GM12878 (cell line): ENCODE data around the gene TMCC2. TPM values are rescaled to one million over a fixed set of nuclear protein-coding genes. Genes with fewer than 3 reads are reported as not detected.
A peak's percentile ranks its signal among the peaks of the same experiment; 100 is the strongest.

ENCODE experiments used
- ATAC-seq: fragments of 200-7000 bp; cut with Tn5 transposase; 3 replicates; pipeline ENCODE4 v1.9.1; 2020; ENCODE audit warnings: mild to moderate bottlenecking, moderate library complexity
- BruUV-seq: library from RNA; stranded (reverse); fragments of 400-500 nt; replicated peaks from 2 replicates; lab custom pipeline; 2021; lab: Mats Ljungman, UMichigan
- CTCF ChIA-PET: fragments of 300-600 bp; sonication (Branson Sonifier 250); formaldehyde crosslinking; extraction: SDS; loops from one replicate; lab custom pipeline; 2021; ENCODE audit warnings: inconsistent platforms; lab: Yijun Ruan, JAX
- POLR2A ChIA-PET: fragments of 350-600 bp; formaldehyde crosslinking; extraction: SDS; loops from one replicate; lab custom pipeline; 2021; ENCODE audit warnings: inconsistent platforms; lab: Charles Lee
- RAD21 ChIA-PET: fragments of 300-600 bp; sonication (Branson Sonifier 250); formaldehyde crosslinking; loops from one replicate; lab custom pipeline; 2023; ENCODE audit warnings: antibody characterized with exemption; ENCODE audit not compliant: unreplicated experiment; lab: Charles Lee
- SMC1A ChIA-PET: fragments of 300-600 bp; sonication (Branson Sonifier 250); formaldehyde crosslinking; loops from one replicate; lab custom pipeline; 2023; ENCODE audit not compliant: unreplicated experiment, uncharacterized antibody; lab: Charles Lee
- DNase-seq: peaks from one replicate; pipeline ENCODE4 v3.0.0-alpha.2; 2011; ENCODE audit warnings: low read depth, low spot score
- FAIRE-seq: peaks from 3 replicates; lab custom pipeline; 2011; peaks lifted over from hg19 to GRCh38; lab: Jason Lieb, UNC
- H2AFZ ChIP-seq: 2 replicates; pipeline ENCODE4 v1.6.0; 2011; ENCODE audit warnings: low read depth, low read length, control low read depth; ENCODE audit not compliant: control insufficient read depth
- H3K27ac ChIP-seq: 2 replicates; pipeline ENCODE4 v1.5.1; 2011; ENCODE audit warnings: control low read depth; ENCODE audit not compliant: control insufficient read depth, insufficient read depth
- H3K27me3 ChIP-seq, 2 experiments: replicated peaks in 1 of 2; 2 replicates each; pipeline versions ENCODE4 v1.6.0 to v1.6.1; 2011; ENCODE audit warnings: low read length in 1 of 2; ENCODE audit not compliant: control insufficient read depth in 2 of 2, insufficient read depth in 2 of 2
- H3K36me3 ChIP-seq, 2 experiments: 2 replicates each; pipeline ENCODE4 v1.5.1; 2011; ENCODE audit warnings: low read length in 1 of 2; ENCODE audit not compliant: control insufficient read depth in 2 of 2, insufficient read depth in 2 of 2
- H3K4me1 ChIP-seq: 2 replicates; pipeline ENCODE4 v1.6.1; 2011; ENCODE audit warnings: mild to moderate bottlenecking, low read length, moderate library complexity, mixed read lengths; ENCODE audit not compliant: control insufficient read depth, insufficient read depth
- H3K4me2 ChIP-seq: 2 replicates; pipeline ENCODE4 v1.6.0; 2011; ENCODE audit warnings: control low read depth; ENCODE audit not compliant: control insufficient read depth, insufficient read depth
- H3K4me3 ChIP-seq: fragments of 200-600 bp; sonication (generic); 2 replicates; pipeline ENCODE4 v1.5.1; 2016
- H3K79me2 ChIP-seq: 2 replicates; pipeline ENCODE4 v1.6.0; 2011; ENCODE audit warnings: low read length; ENCODE audit not compliant: control insufficient read depth, insufficient read depth
- H3K9ac ChIP-seq: 2 replicates; pipeline ENCODE4 v1.8.0; 2011; ENCODE audit warnings: low read length, control low read depth, mixed read lengths; ENCODE audit not compliant: control insufficient read depth, insufficient read depth
- H3K9me3 ChIP-seq: replicated peaks from 3 replicates; pipeline ENCODE4 v1.5.1; 2011; ENCODE audit warnings: mild to moderate bottlenecking, low read length; ENCODE audit not compliant: control insufficient read depth, insufficient read depth
- H4K20me1 ChIP-seq: 2 replicates; pipeline ENCODE4 v1.6.0; 2011; ENCODE audit not compliant: control insufficient read depth, insufficient read depth
- BCLAF1 ChIP-seq: fragments of 450-650 bp; IDR thresholded peaks from 2 replicates; pipeline ENCODE4 v1.6.1; 2017; ENCODE audit warnings: antibody characterized with exemption, mild to moderate bottlenecking, moderate library complexity
- BHLHE40 ChIP-seq, 2 experiments: fragments of 450-650 bp in 1 of 2; IDR thresholded peaks; 2 replicates each; pipeline ENCODE4 v1.6.1; 2011 to 2017; ENCODE audit warnings: low read depth in 2 of 2, borderline replicate concordance in 1 of 2, improper control_type of control experiment in 1 of 2, low read length in 1 of 2, mild to moderate bottlenecking in 1 of 2
- LARP7 ChIP-seq: fragments of 450-650 bp; IDR thresholded peaks from 2 replicates; pipeline ENCODE4 v1.6.1; 2017; ENCODE audit warnings: mild to moderate bottlenecking
- SMC3 ChIP-seq: IDR thresholded peaks from 2 replicates; pipeline ENCODE4 v1.6.1; 2011; ENCODE audit warnings: low read length, improper control_type of control experiment, borderline replicate concordance
- WGBS: methylation state at CpG from one replicate; pipeline ENCODE4 v1.1.6; 2016; ENCODE audit warnings: low lambda C conversion rate; ENCODE audit not compliant: insufficient replicate concordance, insufficient coverage; ENCODE audit errors: missing lambda C conversion rate; 5-methylcytosine and 5-hydroxymethylcytosine counted together
- in situ Hi-C: fragments of 300-500 bp; cut with MboI; formaldehyde crosslinking; loops from 9 replicates; pipeline ENCODE4 v1.14.3; 2018; ENCODE audit warnings: mixed read lengths
- intact Hi-C: fragments of 100-400 bp; cut with micrococcal nuclease; formaldehyde crosslinking; loops from one replicate; pipeline ENCODE4 v1.14.2; 2022; ENCODE audit not compliant: unreplicated experiment
- polyA plus RNA-seq, 11 experiments: library from polyadenylated mRNA; depleted of rRNA in 4 of 11; unstranded in 6 of 11; stranded (reverse) in 5 of 11; fragments of >200 nt; fragmentation: Nextera tagmentation in 4 of 11; fragmentation: Illumina TruSeq in 1 of 11; extraction: Ambion mirVana in 4 of 11; extraction: Trizol in 1 of 11; gene quantifications; 1 replicate in 1 of 11; 2 replicates in 10 of 11; pipeline versions ENCODE4 v1.2.1 to v1.2.3, GENCODE V29; 2011 to 2016; ENCODE audit warnings: inconsistent platforms in 2 of 11, missing spikeins in 2 of 11, low read depth in 1 of 11
- total RNA-seq, 4 experiments: library from RNA; depleted of rRNA in 3 of 4; stranded (reverse); fragments of >200 nt in 3 of 4; fragmentation: Illumina TruSeq in 1 of 4; extraction: Trizol in 1 of 4; gene quantifications; 2 replicates each; pipeline versions ENCODE4 v1.2.1 to v1.2.3, GENCODE V29; 2013 to 2021
- TF ChIP-seq, protein P1 (sequence below): fragments of 450-650 bp; IDR thresholded peaks from 2 replicates; pipeline ENCODE4 v1.6.1; 2017; ENCODE audit warnings: mild to moderate bottlenecking, moderate library complexity

Gene TMCC2
- total and polyA plus RNA-seq, 10 of the 15 experiments (the other 5 are each of a cell fraction or from before 2014, with no cell fraction given): 0.06 to 2.3 (median 0.76) TPM

GRCh38 chr1:205228093-205228521 is 361 bp downstream of the TMCC2 start:
- Histone ChIP-seq H3K9me3 (no peaks in the 10 kb centered on the region), H3K4me3 (peak overlapping the region; percentile 56; the same call in 1 of the 2 replicates), H3K79me2 (no peaks in the 10 kb centered on the region), H3K27me3 (peaks cover 2 to 15% of the 10 kb centered on the region in 2 experiments; a peak in 3 of 4 replicates), H3K4me1 (peaks cover 33% of the 10 kb centered on the region), H3K36me3 (no peaks in the 10 kb centered on the region), H2AFZ (0 out of 2 replicates have a peak overlapping the region, but pooled peaks have one; percentile 4), H4K20me1 (no peaks in the 10 kb centered on the region), H3K9ac (no peak overlapping the region), H3K27ac (no peak overlapping the region), H3K4me2 (peak overlapping the region; percentile 90)
- intact Hi-C loops (loop anchor here (1.0 kb wide), 1 partner anchor 28 kb away; no protein-coding TSS in a partner anchor), in situ Hi-C loops (no loop called here)
- CTCF ChIA-PET: interaction anchor here (0.7 to 19.1 kb wide), 22 partner anchors 11 to 797 kb away, joined by 3 to 836 read pairs (median 8); no protein-coding TSS in a partner anchor
- no peak for FAIRE-seq
- BruUV-seq: no TSS peak
- ATAC-seq: peak; percentile 7
- 2% methylated on average over 12 of the region's 27 CpGs for WGBS
- TF ChIP-seq BCLAF1 (no peak), LARP7 (no peak), BHLHE40 (IDR thresholded peaks at IDR 0.05; ENCODE audit: borderline replicate concordance in 1 of 2, low read depth in 2 of 2, low read length in 1 of 2) (no peak), SMC3 (no peak)
- TF ChIP-seq, protein P1, sequence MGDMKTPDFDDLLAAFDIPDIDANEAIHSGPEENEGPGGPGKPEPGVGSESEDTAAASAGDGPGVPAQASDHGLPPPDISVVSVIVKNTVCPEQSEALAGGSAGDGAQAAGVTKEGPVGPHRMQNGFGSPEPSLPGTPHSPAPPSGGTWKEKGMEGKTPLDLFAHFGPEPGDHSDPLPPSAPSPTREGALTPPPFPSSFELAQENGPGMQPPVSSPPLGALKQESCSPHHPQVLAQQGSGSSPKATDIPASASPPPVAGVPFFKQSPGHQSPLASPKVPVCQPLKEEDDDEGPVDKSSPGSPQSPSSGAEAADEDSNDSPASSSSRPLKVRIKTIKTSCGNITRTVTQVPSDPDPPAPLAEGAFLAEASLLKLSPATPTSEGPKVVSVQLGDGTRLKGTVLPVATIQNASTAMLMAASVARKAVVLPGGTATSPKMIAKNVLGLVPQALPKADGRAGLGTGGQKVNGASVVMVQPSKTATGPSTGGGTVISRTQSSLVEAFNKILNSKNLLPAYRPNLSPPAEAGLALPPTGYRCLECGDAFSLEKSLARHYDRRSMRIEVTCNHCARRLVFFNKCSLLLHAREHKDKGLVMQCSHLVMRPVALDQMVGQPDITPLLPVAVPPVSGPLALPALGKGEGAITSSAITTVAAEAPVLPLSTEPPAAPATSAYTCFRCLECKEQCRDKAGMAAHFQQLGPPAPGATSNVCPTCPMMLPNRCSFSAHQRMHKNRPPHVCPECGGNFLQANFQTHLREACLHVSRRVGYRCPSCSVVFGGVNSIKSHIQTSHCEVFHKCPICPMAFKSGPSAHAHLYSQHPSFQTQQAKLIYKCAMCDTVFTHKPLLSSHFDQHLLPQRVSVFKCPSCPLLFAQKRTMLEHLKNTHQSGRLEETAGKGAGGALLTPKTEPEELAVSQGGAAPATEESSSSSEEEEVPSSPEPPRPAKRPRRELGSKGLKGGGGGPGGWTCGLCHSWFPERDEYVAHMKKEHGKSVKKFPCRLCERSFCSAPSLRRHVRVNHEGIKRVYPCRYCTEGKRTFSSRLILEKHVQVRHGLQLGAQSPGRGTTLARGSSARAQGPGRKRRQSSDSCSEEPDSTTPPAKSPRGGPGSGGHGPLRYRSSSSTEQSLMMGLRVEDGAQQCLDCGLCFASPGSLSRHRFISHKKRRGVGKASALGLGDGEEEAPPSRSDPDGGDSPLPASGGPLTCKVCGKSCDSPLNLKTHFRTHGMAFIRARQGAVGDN: no peak
- RAD21 ChIA-PET: interaction anchor here (0.9 to 24.5 kb wide), 17 partner anchors 9 to 421 kb away, joined by 3 to 728 read pairs (median 13); partner anchors contain the start of gene DSTYK
- DNase-seq: no peak
- SMC1A ChIA-PET: interaction anchor here (0.6 to 12.1 kb wide), 14 partner anchors 15 to 249 kb away, joined by 3 to 427 read pairs (median 4); partner anchors contain the start of gene NUAK2
- POLR2A ChIA-PET: interaction anchor here (0.6 to 5.2 kb wide), 6 partner anchors 10 to 43 kb away, joined by 3 to 75 read pairs (median 8); no protein-coding TSS in a partner anchor
